Measurements from ENCODE around the gene GRIFIN. TPM values are rescaled to one million over a fixed set of nuclear protein-coding genes. Genes with fewer than 3 reads are reported as not detected.

GRIFIN gene
- polyA plus RNA-seq, 1 of the 3 experiments (the other 2 are of a cell fraction): not detected

DNA sequence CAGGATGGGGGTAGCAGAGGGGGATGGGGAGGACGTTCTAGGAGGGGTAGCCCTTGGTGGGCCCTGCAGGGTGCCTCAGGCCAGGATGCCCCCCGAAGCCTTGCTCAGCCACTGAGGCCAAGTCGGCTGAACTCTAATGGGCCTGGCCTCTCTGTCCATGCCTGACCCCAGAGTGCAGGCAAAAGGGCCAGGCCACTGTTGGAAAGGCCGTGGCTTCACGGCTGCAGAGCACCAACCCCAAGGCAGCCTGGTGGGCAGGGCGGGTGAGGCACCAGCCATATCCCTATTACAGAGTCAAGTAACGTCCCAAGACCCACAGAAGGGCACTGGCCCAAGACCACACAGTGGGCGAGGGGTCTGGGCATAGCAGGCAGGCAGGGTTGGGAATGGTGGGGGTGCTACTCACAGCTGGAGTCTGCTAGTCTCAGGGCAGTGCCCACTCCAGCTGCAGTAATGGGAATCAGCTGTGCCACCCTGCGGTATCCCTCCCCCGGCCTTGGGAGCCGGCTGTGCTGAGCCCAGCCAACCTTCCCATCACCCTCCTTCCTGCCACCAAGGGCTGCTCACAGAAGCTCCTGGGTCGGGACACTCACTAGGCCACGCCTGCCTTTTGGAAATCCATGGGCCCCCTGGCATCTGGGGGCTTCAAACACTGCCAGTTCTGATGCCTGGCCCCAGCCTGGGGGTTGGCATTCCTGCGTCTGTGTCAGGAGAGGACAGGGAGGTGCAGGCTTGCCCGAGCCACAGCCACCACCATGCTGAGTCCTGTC lies 39.4 kb upstream of the GRIFIN start (continued):
- TF ChIP-seq, protein P1, sequence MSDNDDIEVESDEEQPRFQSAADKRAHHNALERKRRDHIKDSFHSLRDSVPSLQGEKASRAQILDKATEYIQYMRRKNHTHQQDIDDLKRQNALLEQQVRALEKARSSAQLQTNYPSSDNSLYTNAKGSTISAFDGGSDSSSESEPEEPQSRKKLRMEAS (IDR thresholded peaks at IDR 0.05; ENCODE audit: low read depth): no peak
- TF ChIP-seq POLR2AphosphoS5 (IDR thresholded peaks at IDR 0.05; ENCODE audit: low read depth, low read length): no peak
- no peak for TF ChIP-seq SIN3A (IDR thresholded peaks at IDR 0.05; ENCODE audit: borderline replicate concordance, low read depth, low read length)

DNA sequence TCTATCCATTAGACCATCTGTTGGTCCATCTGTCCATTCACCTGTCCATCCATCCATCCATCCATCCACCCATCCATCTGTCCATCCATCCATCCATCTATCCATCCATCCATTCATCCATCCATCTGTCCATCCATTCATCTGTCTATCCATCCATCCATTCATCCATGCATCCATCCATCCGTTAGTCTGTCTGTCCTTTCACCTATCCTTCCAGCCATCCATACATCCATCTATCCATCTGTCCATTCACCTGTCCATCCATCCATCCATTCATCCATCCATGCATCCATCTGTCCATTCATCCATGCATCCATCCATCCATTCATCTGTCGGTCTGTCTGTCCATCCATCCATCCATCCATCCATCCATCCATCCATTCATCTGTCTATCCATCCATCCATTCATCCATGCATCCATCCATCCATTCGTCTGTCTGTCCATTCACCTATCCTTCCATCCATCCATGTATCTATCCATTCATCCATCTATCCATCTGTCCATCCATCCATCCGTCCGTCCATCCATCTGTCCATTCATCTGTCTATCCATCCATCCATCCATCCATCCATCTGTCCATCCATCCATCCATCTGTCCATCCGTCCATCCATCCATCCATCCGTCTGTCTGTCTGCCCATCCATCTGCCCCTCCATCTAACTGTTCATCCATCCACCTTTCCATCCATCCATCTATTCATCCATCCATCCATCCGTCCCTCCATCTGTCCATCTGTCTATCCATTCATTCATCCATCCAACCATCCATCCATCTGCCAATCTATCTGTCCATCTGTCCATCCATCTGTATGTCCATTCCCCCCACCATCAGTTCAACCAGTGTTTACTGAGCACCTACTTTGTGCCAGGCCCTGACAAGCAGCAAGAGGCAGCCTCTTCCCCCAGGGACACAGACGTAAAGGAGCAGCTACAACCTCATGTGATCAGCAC lies 38.5 kb upstream of the GRIFIN start:
- CTCF ChIA-PET: interaction anchor here (1.0 to 1.7 kb wide), 3 partner anchors 15 to 17 kb away, joined by 3 to 4 read pairs (median 3); no protein-coding TSS in a partner anchor
- H3K4me3 ChIP-seq (ENCODE audit: low read depth in 2 of 2, low read length in 1 of 2): no peak overlapping the region
- peak overlapping the region in 1 of 2 experiments; percentile 98; a peak in 2 of 4 replicates for H3K27ac ChIP-seq (ENCODE audit: low read depth in 2 of 2, low read length in 1 of 2)

More for the DNA sequence above, 38.5 kb upstream of the GRIFIN start:
- peaks cover 3% of the 10 kb centered on the region for H3F3A ChIP-seq (replicated peaks; ENCODE audit: insufficient read depth)
- no peaks in the 10 kb centered on the region for H3K27me3 ChIP-seq (ENCODE audit: insufficient read depth)
- H3K4me2 ChIP-seq: no peak overlapping the region
- WGBS (ENCODE audit: low lambda C conversion rate): 89% methylated on average over 9 of the region's 9 CpGs
- H3K9me2 ChIP-seq: no peaks in the 10 kb centered on the region
- H2AFZ ChIP-seq (ENCODE audit: low read depth): no peak overlapping the region
- H3K9me3 ChIP-seq: no peaks in the 10 kb centered on the region
- no peak for DNase-seq
- TF ChIP-seq EP300 (IDR thresholded peaks at IDR 0.05; ENCODE audit: borderline replicate concordance in 1 of 2, low read depth in 1 of 2, low read length in 1 of 2) (no peak), RFX5 (IDR thresholded peaks at IDR 0.05; ENCODE audit: low read length) (no peak), ELF1 (IDR thresholded peaks at IDR 0.05) (no peak), TAF1 (IDR thresholded peaks at IDR 0.05; ENCODE audit: borderline replicate concordance, low read depth, low read length) (no peak), TEAD4 (IDR thresholded peaks at IDR 0.05; ENCODE audit: borderline replicate concordance, insufficient read depth) (no peak), FOXJ3 (CRISPR knock-in tag; IDR thresholded peaks at IDR 0.05) (no peak), GABPA (IDR thresholded peaks at IDR 0.05; ENCODE audit: low read depth) (no peak), SIN3A (IDR thresholded peaks at IDR 0.05; ENCODE audit: borderline replicate concordance, low read depth, low read length) (no peak), TCF12 (IDR thresholded peaks at IDR 0.05) (no peak), FOSL2 (IDR thresholded peaks at IDR 0.05; ENCODE audit: borderline replicate concordance, low read depth) (no peak), RXRA (IDR thresholded peaks at IDR 0.05; ENCODE audit: borderline replicate concordance, low read depth) (no peak), EZH2phosphoT487 (IDR thresholded peaks at IDR 0.05; ENCODE audit: borderline replicate concordance, low read depth) (no peak), MXI1 (IDR thresholded peaks at IDR 0.05; ENCODE audit: low read depth, low read length) (no peak), NFIC (IDR thresholded peaks at IDR 0.05; ENCODE audit: borderline replicate concordance) (no peak), RCOR1 (IDR thresholded peaks at IDR 0.05; ENCODE audit: low read length) (no peak)
- TF ChIP-seq, protein P1 (IDR thresholded peaks at IDR 0.05; ENCODE audit: low read depth): no peak
- TF ChIP-seq, protein P2, sequence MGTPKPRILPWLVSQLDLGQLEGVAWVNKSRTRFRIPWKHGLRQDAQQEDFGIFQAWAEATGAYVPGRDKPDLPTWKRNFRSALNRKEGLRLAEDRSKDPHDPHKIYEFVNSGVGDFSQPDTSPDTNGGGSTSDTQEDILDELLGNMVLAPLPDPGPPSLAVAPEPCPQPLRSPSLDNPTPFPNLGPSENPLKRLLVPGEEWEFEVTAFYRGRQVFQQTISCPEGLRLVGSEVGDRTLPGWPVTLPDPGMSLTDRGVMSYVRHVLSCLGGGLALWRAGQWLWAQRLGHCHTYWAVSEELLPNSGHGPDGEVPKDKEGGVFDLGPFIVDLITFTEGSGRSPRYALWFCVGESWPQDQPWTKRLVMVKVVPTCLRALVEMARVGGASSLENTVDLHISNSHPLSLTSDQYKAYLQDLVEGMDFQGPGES (IDR thresholded peaks at IDR 0.05; ENCODE audit: low read depth, low read length): no peak
- TF ChIP-seq, protein P3, sequence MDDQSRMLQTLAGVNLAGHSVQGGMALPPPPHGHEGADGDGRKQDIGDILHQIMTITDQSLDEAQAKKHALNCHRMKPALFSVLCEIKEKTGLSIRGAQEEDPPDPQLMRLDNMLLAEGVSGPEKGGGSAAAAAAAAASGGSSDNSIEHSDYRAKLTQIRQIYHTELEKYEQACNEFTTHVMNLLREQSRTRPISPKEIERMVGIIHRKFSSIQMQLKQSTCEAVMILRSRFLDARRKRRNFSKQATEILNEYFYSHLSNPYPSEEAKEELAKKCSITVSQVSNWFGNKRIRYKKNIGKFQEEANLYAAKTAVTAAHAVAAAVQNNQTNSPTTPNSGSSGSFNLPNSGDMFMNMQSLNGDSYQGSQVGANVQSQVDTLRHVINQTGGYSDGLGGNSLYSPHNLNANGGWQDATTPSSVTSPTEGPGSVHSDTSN (IDR thresholded peaks at IDR 0.05): no peak
- POLR2A ChIA-PET: no interaction called here
- H3K36me3 ChIP-seq (replicated peaks in 1 of 2; ENCODE audit: control insufficient read depth in 1 of 2, insufficient read depth in 2 of 2, low read length in 1 of 2): no peaks in the 10 kb centered on the region
- peaks cover 31 to 82% of the 10 kb centered on the region in 2 experiments; a peak in 3 of 4 replicates for H3K4me1 ChIP-seq (ENCODE audit: control insufficient read depth in 1 of 2, insufficient read depth in 2 of 2, low read depth in 1 of 2, low read length in 1 of 2)
- H4K20me1 ChIP-seq (ENCODE audit: insufficient read depth): no peaks in the 10 kb centered on the region
- H3K9ac ChIP-seq: no peak overlapping the region
- no peaks in the 10 kb centered on the region for H3K79me2 ChIP-seq (ENCODE audit: insufficient read depth)

Measured in SK-N-SH (cell line).